ENCODE data around the gene PEX14.

PEX14 gene

GRCh38 chr1:10540277-10541005 is 65.7 kb downstream of the PEX14 start:
- CTCF ChIA-PET = no interaction called here
- H3K27ac Mint-ChIP-seq = no peak overlapping the region
- H3K27me3 Mint-ChIP-seq = no peaks in the 10 kb centered on the region
- H3K4me3 Mint-ChIP-seq = no peak overlapping the region
- peaks cover 37% of the 10 kb centered on the region for H3K4me1 Mint-ChIP-seq
- peaks cover 25% of the 10 kb centered on the region for H3K36me3 Mint-ChIP-seq
- no peaks in the 10 kb centered on the region for H3K9me3 Mint-ChIP-seq
- no peak for DNase-seq

GRCh38 chr1:10541286-10541685 is 66.5 kb downstream of the PEX14 start:
- Mint-ChIP-seq H3K4me1 (peaks cover 37% of the 10 kb centered on the region), H3K27me3 (no peaks in the 10 kb centered on the region), H3K4me3 (no peak overlapping the region), H3K9me3 (no peaks in the 10 kb centered on the region), H3K27ac (no peak overlapping the region), H3K36me3 (peaks cover 22% of the 10 kb centered on the region)
- CTCF ChIA-PET = no interaction called here
- DNase-seq = no peak

GRCh38 chr1:10544239-10544638 is 69.5 kb downstream of the PEX14 start:
- peaks cover 12% of the 10 kb centered on the region for H3K36me3 Mint-ChIP-seq
- H3K27me3 Mint-ChIP-seq = no peaks in the 10 kb centered on the region
- no peaks in the 10 kb centered on the region for H3K9me3 Mint-ChIP-seq
- H3K4me1 Mint-ChIP-seq = peaks cover 45% of the 10 kb centered on the region
- H3K27ac Mint-ChIP-seq = peak overlapping the region; percentile 71
- peak; percentile 38 for DNase-seq
- no peak overlapping the region for H3K4me3 Mint-ChIP-seq
- CTCF ChIA-PET = interaction anchor here (1.2 kb wide), 1 partner anchor 25 kb away, joined by 3 read pairs; no protein-coding TSS in a partner anchor

GRCh38 chr1:10546896-10547295 is 72.1 kb downstream of the PEX14 start:
- H3K27ac Mint-ChIP-seq = no peak overlapping the region
- H3K4me1 Mint-ChIP-seq = peaks cover 38% of the 10 kb centered on the region
- DNase-seq = no peak
- peaks cover 9% of the 10 kb centered on the region for H3K36me3 Mint-ChIP-seq
- H3K9me3 Mint-ChIP-seq = no peaks in the 10 kb centered on the region
- CTCF ChIA-PET = no interaction called here
- no peaks in the 10 kb centered on the region for H3K27me3 Mint-ChIP-seq
- H3K4me3 Mint-ChIP-seq = no peak overlapping the region

- Mint-ChIP-seq H3K9me3 (no peaks in the 10 kb centered on the region), H3K27me3 (no peaks in the 10 kb centered on the region), H3K36me3 (no peaks in the 10 kb centered on the region), H3K27ac (no peak overlapping the region), H3K4me1 (peaks cover 14% of the 10 kb centered on the region), H3K4me3 (no peak overlapping the region)
- no peak for DNase-seq
- CTCF ChIA-PET = interaction anchor here (0.8 kb wide), 2 partner anchors 43 to 55 kb away, joined by 3 read pairs; no protein-coding TSS in a partner anchor
Measured at GRCh38 chr1:10549904-10550664, 75.3 kb downstream of the PEX14 start.

DNA sequence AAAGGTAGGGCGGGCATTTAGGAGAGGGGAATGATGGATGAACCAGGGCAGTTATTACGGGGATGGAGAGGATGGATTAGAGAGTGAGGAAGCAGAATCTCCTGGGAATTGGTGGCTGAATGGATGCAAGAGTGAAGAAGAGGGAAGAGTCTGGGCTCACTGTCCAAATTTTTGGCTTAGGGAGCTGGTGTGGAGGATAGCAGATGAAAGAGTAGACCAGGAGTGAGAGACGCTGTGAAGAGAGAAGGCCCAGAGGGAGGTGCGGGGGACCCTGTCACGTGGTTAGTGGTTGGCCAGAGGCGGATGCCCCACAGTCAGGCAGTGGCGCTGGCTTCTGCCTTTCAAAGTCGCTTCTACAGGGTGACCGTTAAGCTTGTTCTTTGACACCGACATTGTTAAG is 78.4 kb downstream of the PEX14 start:
- Mint-ChIP-seq H3K27ac (no peak overlapping the region), H3K27me3 (no peaks in the 10 kb centered on the region), H3K4me1 (peaks cover 10% of the 10 kb centered on the region), H3K9me3 (no peaks in the 10 kb centered on the region), H3K4me3 (no peak overlapping the region), H3K36me3 (no peaks in the 10 kb centered on the region)
- CTCF ChIA-PET = no interaction called here
- no peak for DNase-seq

DNA sequence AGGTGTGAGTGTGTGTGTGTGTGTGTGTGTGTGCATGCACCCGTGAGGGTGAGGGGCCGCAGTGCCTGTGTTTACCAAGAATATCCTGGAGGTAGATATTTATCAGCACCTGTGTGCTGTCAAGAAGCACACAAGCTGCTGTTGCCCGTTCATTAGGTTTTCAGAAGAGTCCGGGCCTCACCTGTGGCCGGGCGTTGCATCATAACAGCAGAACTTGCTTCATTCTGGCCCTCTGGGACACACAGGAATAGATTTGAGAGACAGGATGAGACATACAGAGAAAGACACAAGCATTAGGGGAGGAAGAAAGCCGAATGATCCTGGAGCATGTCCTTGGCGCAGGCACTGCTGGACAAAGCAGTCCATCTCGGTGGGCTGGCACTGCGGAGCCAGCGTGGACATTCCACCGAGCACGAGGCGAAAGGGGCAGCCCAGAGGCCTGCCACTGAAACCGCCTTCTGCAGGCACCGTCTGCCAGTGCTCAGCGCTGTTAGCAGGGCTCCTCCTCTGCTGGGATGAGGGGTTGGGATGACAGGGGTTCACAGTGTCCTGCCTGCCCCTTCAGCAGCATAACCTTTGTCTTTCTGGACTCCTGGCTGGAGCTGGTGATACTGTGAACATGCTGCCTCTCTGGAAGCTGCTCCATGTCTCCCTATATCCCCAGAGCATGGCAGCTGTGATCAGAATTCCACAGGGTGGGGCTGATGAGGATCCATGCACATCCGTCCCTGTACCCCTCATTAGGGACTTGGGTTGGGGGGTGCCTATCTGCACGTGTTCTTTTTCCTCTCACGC is 81.1 kb downstream of the PEX14 start:
- Mint-ChIP-seq H3K27me3 (no peaks in the 10 kb centered on the region), H3K27ac (no peak overlapping the region), H3K36me3 (no peaks in the 10 kb centered on the region), H3K4me1 (no peaks in the 10 kb centered on the region), H3K4me3 (no peak overlapping the region), H3K9me3 (no peaks in the 10 kb centered on the region)
- DNase-seq = no peak
- CTCF ChIA-PET = no interaction called here

- CTCF ChIA-PET = interaction anchor here (0.6 kb wide), 1 partner anchor 9 kb away, joined by 4 read pairs; no protein-coding TSS in a partner anchor
- H3K27ac Mint-ChIP-seq = no peak overlapping the region
Measured at GRCh38 chr1:10556430-10557005, 81.8 kb downstream of the PEX14 start.

DNA sequence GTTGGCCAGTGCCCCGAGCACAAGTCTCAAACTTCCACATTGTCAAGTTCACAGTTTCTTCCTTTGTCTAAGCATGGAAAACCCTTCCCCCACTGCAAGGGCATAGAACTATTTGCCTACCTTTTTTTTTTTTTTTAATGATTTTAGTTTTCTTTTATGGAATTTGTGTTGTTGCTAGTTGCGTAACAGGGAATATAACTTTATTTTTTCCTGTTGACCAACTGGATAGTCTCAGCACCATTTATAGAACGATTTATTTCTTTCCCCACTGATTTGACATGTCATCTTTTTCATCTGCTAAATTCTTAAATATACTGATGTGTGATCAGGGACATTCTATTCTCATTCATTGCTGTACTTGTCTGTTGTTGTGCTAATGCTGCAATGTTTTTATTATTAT is 83.0 kb downstream of the PEX14 start:
- no peaks in the 10 kb centered on the region for H3K4me1 Mint-ChIP-seq
- no peak for DNase-seq
- H3K27me3 Mint-ChIP-seq = no peaks in the 10 kb centered on the region
- H3K4me3 Mint-ChIP-seq = no peak overlapping the region
- CTCF ChIA-PET = no interaction called here
- H3K36me3 Mint-ChIP-seq = peaks cover 4% of the 10 kb centered on the region
- H3K27ac Mint-ChIP-seq = no peak overlapping the region
- no peaks in the 10 kb centered on the region for H3K9me3 Mint-ChIP-seq

More at GRCh38 chr1:10556430-10557005, 81.8 kb downstream of the PEX14 start:
- no peaks in the 10 kb centered on the region for H3K27me3 Mint-ChIP-seq
- peaks cover 4% of the 10 kb centered on the region for H3K36me3 Mint-ChIP-seq
- H3K4me3 Mint-ChIP-seq = no peak overlapping the region
- H3K9me3 Mint-ChIP-seq = no peaks in the 10 kb centered on the region
- no peak for DNase-seq
- H3K4me1 Mint-ChIP-seq = no peaks in the 10 kb centered on the region

- Mint-ChIP-seq H3K4me3 (no peak overlapping the region), H3K9me3 (peaks cover 6% of the 10 kb centered on the region), H3K27me3 (no peaks in the 10 kb centered on the region), H3K36me3 (peaks cover 10% of the 10 kb centered on the region), H3K27ac (no peak overlapping the region), H3K4me1 (no peaks in the 10 kb centered on the region)
- CTCF ChIA-PET = no interaction called here
- no peak for DNase-seq
Measured at GRCh38 chr1:10559386-10559785, 84.6 kb downstream of the PEX14 start.

- DNase-seq = no peak
- CTCF ChIA-PET = interaction anchor here (0.8 to 1.5 kb wide), 2 partner anchors 24 to 63 kb away, joined by 3 read pairs; no protein-coding TSS in a partner anchor
- H3K4me1 Mint-ChIP-seq = no peaks in the 10 kb centered on the region
- H3K36me3 Mint-ChIP-seq = peaks cover 10% of the 10 kb centered on the region
- no peak overlapping the region for H3K27ac Mint-ChIP-seq
- no peak overlapping the region for H3K4me3 Mint-ChIP-seq
- no peaks in the 10 kb centered on the region for H3K27me3 Mint-ChIP-seq
- H3K9me3 Mint-ChIP-seq = peaks cover 6% of the 10 kb centered on the region
Measured at GRCh38 chr1:10561497-10561896, 86.7 kb downstream of the PEX14 start.

DNA sequence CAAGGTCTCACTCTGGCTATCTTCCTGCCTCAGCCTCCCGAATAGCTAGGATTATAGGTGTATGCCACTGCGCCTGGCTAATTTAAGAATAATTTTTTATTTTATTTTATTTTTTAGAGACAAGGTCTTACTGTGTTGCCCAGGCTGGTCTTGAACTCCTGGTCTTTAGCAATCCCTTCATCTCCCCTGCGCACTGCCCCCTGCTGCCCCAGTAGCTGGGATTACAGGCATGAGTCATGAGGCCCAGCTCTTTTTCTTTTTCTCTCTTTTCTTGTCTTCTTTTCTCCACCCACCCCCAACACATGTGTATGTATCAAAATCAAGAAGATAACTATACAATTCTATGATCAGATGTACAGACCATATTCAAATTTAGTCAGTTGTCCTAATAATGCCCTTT is 87.2 kb downstream of the PEX14 start:
- Mint-ChIP-seq H3K4me1 (no peaks in the 10 kb centered on the region), H3K36me3 (peaks cover 10% of the 10 kb centered on the region), H3K27ac (no peak overlapping the region)

DNA sequence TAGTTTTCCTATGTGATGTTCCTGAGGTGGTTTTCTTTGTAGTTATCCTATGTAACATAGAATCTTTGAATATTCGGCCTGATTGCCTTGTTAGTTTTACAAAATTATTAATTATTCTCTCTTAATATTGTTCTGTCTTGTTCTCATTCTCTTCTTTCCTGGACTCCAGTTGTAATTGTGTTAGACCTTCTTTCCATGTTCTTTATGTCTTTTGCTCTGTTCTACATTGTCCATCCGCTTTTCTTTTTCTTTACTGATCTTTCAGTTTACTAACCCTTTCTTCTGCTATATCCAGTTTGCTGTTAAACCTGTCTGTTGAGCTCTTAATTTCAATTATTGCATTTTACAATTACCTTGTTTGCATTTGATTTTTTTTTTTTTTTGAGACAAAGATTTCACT is 89.3 kb downstream of the PEX14 start:
- no peak overlapping the region for H3K27ac Mint-ChIP-seq
- no peak for DNase-seq
- H3K4me3 Mint-ChIP-seq = no peak overlapping the region
- CTCF ChIA-PET = no interaction called here
- no peaks in the 10 kb centered on the region for H3K27me3 Mint-ChIP-seq
- peaks cover 6% of the 10 kb centered on the region for H3K9me3 Mint-ChIP-seq
- no peaks in the 10 kb centered on the region for H3K4me1 Mint-ChIP-seq
- H3K36me3 Mint-ChIP-seq = peaks cover 12% of the 10 kb centered on the region

More for the DNA sequence above, 87.2 kb downstream of the PEX14 start:
- peaks cover 6% of the 10 kb centered on the region for H3K9me3 Mint-ChIP-seq
- DNase-seq = no peak
- H3K27me3 Mint-ChIP-seq = no peaks in the 10 kb centered on the region
- no peak overlapping the region for H3K4me3 Mint-ChIP-seq
- CTCF ChIA-PET = interaction anchor here (0.8 to 1.5 kb wide), 2 partner anchors 24 to 63 kb away, joined by 3 read pairs; no protein-coding TSS in a partner anchor

DNA sequence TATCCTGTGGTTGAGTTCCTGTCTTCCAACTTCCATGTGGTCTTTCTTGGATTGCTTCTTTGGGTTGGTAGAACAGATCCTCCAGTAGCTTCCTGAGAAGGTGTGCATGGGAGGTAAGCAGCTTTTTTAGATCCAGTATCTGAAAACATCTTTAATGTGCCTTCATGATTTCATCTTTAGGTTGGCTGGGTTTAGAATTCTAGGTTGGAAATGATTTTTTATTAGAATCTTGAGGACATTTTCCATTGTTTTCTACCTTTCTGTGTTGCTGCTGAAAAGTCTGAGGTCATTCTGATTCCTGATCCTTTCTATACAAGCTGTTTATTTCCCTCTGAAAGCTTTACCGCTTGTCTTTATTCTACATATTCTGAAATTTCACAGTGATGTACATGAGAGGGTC is 94.8 kb downstream of the PEX14 start:
- no peak for DNase-seq
- Mint-ChIP-seq H3K36me3 (peaks cover 2% of the 10 kb centered on the region), H3K4me1 (no peaks in the 10 kb centered on the region), H3K27me3 (no peaks in the 10 kb centered on the region), H3K27ac (no peak overlapping the region), H3K4me3 (no peak overlapping the region), H3K9me3 (no peaks in the 10 kb centered on the region)
- CTCF ChIA-PET = no interaction called here

All from activated naive CD4-positive, alpha-beta T cell treated with anti-CD3 and anti-CD28 coated beads, Interleukin-2, amount 10 ng/mL, durations not matched to agents 7 days and 5 days (primary cell).